HepG2 (cell line): Measurements from ENCODE around the gene C11orf24. TPM values are rescaled to one million over a fixed set of nuclear protein-coding genes. Genes with fewer than 3 reads are reported as not detected.

ENCODE experiments used
- IKZF4 ChIP-seq: sonication (generic); formaldehyde crosslinking; IDR thresholded peaks from 2 replicates; pipeline ENCODE4 v1.5.1; 2020; ENCODE audit warnings: borderline replicate concordance, mild to moderate bottlenecking, low read depth, missing genetic modification reagents; ENCODE audit errors: not compliant biosample characterization
- MAFF ChIP-seq: IDR thresholded peaks from 2 replicates; pipeline ENCODE4 v1.6.1; 2011; ENCODE audit warnings: low read depth, low read length, improper control_type of control experiment
- MEIS2 ChIP-seq: sonication (generic); formaldehyde crosslinking; IDR thresholded peaks from 2 replicates; pipeline ENCODE4 v1.9.0; 2021; ENCODE audit warnings: mild to moderate bottlenecking, missing genetic modification reagents
- MTF1 ChIP-seq: sonication (generic); formaldehyde crosslinking; IDR thresholded peaks from 2 replicates; pipeline ENCODE4 v1.5.0; 2020; ENCODE audit warnings: missing genetic modification reagents
- NR2F2 ChIP-seq: IDR thresholded peaks from 2 replicates; pipeline ENCODE4 v1.6.1; 2012; ENCODE audit warnings: low read depth, inconsistent platforms, borderline replicate concordance
- SP5 ChIP-seq: IDR thresholded peaks from 2 replicates; pipeline ENCODE4 v1.6.1; 2016; ENCODE audit warnings: low read depth, borderline replicate concordance
- SYNCRIP ChIP-seq: fragments of 200-400 bp; formaldehyde crosslinking; IDR thresholded peaks from 2 replicates; pipeline ENCODE4 v1.6.1; 2018; ENCODE audit warnings: mild to moderate bottlenecking, low read depth, low read length; ENCODE audit not compliant: insufficient read depth
- ZBTB21 ChIP-seq: sonication (generic); formaldehyde crosslinking; IDR thresholded peaks from 2 replicates; pipeline ENCODE4 v1.4.0; 2020; ENCODE audit warnings: missing genetic modification reagents
- ZNF678 ChIP-seq: sonication (generic); formaldehyde crosslinking; IDR thresholded peaks from 2 replicates; pipeline ENCODE4 v1.4.0; 2020; ENCODE audit warnings: mild to moderate bottlenecking, missing genetic modification reagents
- polyA plus RNA-seq, 8 experiments: library from polyadenylated mRNA; depleted of rRNA in 3 of 8; stranded (reverse) in 7 of 8; unstranded in 1 of 8; fragments of >200 nt; fragmentation: Illumina TruSeq in 4 of 8; extraction: Trizol in 4 of 8; gene quantifications; 2 replicates each; pipeline versions ENCODE4 v1.2.1 to v1.2.3, GENCODE V29; 2011 to 2016; ENCODE audit warnings: low read depth in 4 of 8, missing spikeins in 1 of 8, mixed read lengths in 1 of 8; ENCODE audit not compliant: insufficient read depth in 1 of 8
- total RNA-seq, 5 experiments: library from RNA; depleted of rRNA; stranded (reverse); fragments of >200 nt; fragmentation: Illumina TruSeq; extraction: Trizol; gene quantifications; 2 replicates each; pipeline ENCODE4 v1.2.3, GENCODE V29; 2016; ENCODE audit warnings: low read depth in 1 of 5
- TF ChIP-seq, protein P1 (sequence below), 2 experiments: fragments of 450-650 bp in 1 of 2; sonication (generic) in 1 of 2; formaldehyde crosslinking in 1 of 2; IDR thresholded peaks; 2 replicates each; pipeline versions ENCODE4 v1.6.1 to v1.8.0; 2016 to 2022; ENCODE audit warnings: antibody characterized with exemption in 1 of 2, mild to moderate bottlenecking in 1 of 2, missing genetic modification reagents in 1 of 2
- TF ChIP-seq, protein P2 (sequence below), 2 experiments: sonication (generic) in 1 of 2; formaldehyde crosslinking in 1 of 2; IDR thresholded peaks; 2 replicates each; pipeline versions ENCODE4 v1.4.0 to v1.6.1; 2018 to 2020; ENCODE audit warnings: missing genetic modification reagents in 2 of 2, borderline replicate concordance in 1 of 2, low read depth in 1 of 2, mild to moderate bottlenecking in 1 of 2, missing biosample characterization in 1 of 2
- TF ChIP-seq, protein P3 (sequence below): sonication (generic); formaldehyde crosslinking; IDR thresholded peaks from 2 replicates; pipeline ENCODE4 v1.5.0; 2020; ENCODE audit warnings: missing genetic modification reagents
- TF ChIP-seq, protein P4 (sequence below): sonication (generic); formaldehyde crosslinking; IDR thresholded peaks from 2 replicates; pipeline ENCODE4 v1.4.0; 2020; ENCODE audit warnings: missing genetic modification reagents

C11orf24 gene
- total and polyA plus RNA-seq, 2 of the 13 experiments (the other 11 are each of a cell fraction or from before 2014, with no cell fraction given), result 52.9 to 55.5 TPM

DNA sequence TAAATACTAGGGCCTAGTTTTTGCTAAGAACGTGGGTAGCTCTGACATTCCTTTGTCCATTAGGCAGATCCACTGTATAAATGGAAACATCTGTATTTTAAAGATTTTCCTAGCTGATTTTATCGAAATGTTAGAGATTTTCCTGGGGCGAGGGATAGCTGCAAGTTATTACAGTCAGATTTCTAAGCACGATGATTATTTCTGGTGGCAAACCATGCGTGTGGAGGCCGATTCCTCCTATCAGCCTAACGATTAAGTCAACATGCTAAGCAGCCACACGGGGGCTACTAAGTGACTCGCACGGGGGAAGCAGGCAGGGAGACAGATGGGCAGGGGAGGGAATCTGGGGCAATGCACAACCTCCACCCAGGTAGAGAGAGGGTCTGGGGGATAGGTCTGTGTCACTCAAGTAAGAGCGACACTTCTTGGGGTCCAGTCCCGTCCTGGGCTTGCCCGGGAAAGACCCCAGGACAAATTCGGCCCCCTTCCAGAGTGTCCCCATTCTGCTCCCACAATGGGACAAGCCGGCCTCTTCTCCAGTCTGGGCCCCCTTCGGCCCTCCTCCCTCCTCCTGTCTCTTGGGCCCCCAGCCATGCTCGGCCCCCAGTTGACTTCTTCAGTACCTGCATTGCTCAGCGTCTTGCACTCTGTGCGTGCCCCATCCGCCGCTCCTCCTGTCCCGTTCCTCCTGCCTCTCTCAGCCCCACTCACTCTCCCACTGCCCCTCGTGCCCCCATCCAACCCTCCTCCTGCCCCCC, 571 bp downstream of the C11orf24 start (continued):
- TF ChIP-seq, protein P1, sequence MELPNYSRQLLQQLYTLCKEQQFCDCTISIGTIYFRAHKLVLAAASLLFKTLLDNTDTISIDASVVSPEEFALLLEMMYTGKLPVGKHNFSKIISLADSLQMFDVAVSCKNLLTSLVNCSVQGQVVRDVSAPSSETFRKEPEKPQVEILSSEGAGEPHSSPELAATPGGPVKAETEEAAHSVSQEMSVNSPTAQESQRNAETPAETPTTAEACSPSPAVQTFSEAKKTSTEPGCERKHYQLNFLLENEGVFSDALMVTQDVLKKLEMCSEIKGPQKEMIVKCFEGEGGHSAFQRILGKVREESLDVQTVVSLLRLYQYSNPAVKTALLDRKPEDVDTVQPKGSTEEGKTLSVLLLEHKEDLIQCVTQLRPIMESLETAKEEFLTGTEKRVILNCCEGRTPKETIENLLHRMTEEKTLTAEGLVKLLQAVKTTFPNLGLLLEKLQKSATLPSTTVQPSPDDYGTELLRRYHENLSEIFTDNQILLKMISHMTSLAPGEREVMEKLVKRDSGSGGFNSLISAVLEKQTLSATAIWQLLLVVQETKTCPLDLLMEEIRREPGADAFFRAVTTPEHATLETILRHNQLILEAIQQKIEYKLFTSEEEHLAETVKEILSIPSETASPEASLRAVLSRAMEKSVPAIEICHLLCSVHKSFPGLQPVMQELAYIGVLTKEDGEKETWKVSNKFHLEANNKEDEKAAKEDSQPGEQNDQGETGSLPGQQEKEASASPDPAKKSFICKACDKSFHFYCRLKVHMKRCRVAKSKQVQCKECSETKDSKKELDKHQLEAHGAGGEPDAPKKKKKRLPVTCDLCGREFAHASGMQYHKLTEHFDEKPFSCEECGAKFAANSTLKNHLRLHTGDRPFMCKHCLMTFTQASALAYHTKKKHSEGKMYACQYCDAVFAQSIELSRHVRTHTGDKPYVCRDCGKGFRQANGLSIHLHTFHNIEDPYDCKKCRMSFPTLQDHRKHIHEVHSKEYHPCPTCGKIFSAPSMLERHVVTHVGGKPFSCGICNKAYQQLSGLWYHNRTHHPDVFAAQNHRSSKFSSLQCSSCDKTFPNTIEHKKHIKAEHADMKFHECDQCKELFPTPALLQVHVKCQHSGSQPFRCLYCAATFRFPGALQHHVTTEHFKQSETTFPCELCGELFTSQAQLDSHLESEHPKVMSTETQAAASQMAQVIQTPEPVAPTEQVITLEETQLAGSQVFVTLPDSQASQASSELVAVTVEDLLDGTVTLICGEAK (IDR thresholded peaks at IDR 0.05), result no peak
- TF ChIP-seq, protein P1 (CRISPR knock-in tag; IDR thresholded peaks at IDR 0.05), result no peak
- TF ChIP-seq IKZF4 (CRISPR knock-in tag) (no peak), ZNF678 (CRISPR knock-in tag) (no peak), ZBTB21 (CRISPR knock-in tag) (no peak), SYNCRIP (no peak), MAFF (no peak), MTF1 (CRISPR knock-in tag) (no peak), NR2F2 (no peak), MEIS2 (CRISPR knock-in tag) (no peak), SP5 (CRISPR knock-in tag) (peak; percentile 17; the same call in 1 of the 2 replicates)
- TF ChIP-seq, protein P2, sequence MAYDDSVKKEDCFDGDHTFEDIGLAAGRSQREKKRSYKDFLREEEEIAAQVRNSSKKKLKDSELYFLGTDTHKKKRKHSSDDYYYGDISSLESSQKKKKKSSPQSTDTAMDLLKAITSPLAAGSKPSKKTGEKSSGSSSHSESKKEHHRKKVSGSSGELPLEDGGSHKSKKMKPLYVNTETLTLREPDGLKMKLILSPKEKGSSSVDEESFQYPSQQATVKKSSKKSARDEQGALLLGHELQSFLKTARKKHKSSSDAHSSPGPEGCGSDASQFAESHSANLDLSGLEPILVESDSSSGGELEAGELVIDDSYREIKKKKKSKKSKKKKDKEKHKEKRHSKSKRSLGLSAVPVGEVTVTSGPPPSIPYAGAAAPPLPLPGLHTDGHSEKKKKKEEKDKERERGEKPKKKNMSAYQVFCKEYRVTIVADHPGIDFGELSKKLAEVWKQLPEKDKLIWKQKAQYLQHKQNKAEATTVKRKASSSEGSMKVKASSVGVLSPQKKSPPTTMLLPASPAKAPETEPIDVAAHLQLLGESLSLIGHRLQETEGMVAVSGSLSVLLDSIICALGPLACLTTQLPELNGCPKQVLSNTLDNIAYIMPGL (CRISPR knock-in tag; IDR thresholded peaks at IDR 0.05; ENCODE audit: borderline replicate concordance in 1 of 2, low read depth in 1 of 2), result 0 out of 4 replicates have a peak, but pooled peaks have one; percentile 16 to 45
- TF ChIP-seq, protein P3, sequence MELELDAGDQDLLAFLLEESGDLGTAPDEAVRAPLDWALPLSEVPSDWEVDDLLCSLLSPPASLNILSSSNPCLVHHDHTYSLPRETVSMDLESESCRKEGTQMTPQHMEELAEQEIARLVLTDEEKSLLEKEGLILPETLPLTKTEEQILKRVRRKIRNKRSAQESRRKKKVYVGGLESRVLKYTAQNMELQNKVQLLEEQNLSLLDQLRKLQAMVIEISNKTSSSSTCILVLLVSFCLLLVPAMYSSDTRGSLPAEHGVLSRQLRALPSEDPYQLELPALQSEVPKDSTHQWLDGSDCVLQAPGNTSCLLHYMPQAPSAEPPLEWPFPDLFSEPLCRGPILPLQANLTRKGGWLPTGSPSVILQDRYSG, result 0 out of 2 replicates have a peak, but pooled peaks have one; percentile 15
- TF ChIP-seq, protein P4, sequence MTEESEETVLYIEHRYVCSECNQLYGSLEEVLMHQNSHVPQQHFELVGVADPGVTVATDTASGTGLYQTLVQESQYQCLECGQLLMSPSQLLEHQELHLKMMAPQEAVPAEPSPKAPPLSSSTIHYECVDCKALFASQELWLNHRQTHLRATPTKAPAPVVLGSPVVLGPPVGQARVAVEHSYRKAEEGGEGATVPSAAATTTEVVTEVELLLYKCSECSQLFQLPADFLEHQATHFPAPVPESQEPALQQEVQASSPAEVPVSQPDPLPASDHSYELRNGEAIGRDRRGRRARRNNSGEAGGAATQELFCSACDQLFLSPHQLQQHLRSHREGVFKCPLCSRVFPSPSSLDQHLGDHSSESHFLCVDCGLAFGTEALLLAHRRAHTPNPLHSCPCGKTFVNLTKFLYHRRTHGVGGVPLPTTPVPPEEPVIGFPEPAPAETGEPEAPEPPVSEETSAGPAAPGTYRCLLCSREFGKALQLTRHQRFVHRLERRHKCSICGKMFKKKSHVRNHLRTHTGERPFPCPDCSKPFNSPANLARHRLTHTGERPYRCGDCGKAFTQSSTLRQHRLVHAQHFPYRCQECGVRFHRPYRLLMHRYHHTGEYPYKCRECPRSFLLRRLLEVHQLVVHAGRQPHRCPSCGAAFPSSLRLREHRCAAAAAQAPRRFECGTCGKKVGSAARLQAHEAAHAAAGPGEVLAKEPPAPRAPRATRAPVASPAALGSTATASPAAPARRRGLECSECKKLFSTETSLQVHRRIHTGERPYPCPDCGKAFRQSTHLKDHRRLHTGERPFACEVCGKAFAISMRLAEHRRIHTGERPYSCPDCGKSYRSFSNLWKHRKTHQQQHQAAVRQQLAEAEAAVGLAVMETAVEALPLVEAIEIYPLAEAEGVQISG (CRISPR knock-in tag), result no peak
